Endometrium (tissue), 2 donors: ENCODE results near the gene ALOX5.
"Not testable (repeated sequence)": the region's sequence is repeated elsewhere in the genome, so short reads cannot be mapped to it uniquely, and the experiment has no call there.

ENCODE experiments used
- FAIRE-seq: peaks from 2 replicates; lab custom pipeline; 2012; peaks lifted over from hg19 to GRCh38; lab: Jason Lieb, UNC
- donor health status: control.
- donor health status: control.

The ALOX5 gene

DNA sequence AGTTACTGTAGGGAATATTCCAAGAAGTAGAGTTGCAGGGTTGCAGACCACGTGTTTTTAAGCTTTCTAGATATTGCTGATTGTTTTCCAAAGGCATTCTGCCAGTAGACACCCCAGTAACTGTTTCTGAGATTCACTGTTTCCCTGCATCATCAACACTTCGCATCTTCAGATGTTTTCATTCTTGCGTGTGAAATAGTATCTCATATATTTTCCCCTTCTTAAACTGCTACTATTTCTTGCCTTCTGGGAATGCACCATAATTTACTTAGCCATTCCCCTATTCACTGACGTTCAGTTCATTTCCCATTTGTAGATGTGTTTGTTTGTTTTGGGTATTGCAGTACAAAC, 30.7 kb downstream of the ALOX5 start:
- no peak for FAIRE-seq

DNA sequence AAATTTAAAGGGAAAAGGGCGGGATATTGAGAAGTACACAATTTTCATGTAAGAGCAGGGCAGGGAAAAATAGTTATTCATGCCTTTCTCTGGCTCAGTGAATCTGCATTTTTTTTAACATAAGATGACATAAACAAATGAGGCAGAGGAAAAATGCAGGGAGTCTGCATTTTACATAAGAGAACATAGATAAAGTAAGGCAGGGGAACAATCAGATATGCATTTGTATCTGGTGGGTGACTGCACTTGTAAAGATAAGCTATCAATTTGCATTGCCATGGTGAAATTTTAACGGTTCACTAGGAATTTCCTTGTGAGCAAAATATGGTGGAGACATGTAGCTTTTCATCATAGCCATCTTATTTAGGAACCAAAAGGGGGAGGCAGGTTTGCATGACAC, 33.5 kb downstream of the ALOX5 start:
- FAIRE-seq: no peak

DNA sequence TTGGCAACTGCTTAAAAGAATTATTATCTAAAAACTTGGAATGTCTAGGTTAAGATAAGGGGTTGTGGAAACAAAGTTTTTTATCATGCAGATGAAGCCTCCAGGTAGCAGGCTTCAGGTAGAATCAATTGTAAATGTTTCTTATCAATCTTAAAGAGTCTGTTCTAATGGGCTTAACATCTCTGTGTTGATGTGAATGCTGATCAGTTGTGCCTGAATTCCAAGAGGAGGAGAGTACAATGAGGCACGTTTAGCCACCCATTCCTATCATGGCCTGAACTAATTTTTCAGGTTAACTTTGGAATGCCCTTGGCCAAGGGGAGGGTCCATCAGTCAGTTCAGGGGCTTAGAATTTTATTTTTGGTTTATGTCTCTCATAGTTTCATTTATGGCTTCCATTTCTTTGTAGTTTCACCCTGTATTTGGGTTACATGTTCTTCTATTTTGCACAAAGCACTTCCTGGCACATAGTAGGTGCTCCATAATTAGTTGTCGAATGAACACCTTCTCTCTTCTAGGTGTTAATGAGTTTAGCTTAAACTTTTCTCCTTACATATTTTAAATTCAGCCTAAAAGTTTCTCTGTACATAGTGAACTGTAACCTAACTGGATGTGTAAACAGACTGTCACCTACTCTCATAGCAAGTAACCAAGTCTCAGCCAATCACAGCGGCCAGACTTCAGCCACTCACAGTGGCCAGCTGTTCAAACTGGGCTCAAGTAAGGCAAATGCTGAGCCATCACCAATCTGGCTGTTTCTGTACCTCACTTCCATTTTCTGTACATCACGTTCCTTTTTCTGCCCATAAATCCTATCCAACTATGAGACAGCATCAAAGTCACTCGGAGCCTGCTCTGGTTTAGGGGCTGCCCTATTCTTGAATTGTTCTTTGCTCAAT, 34.7 kb downstream of the ALOX5 start:
- FAIRE-seq: no peak

DNA sequence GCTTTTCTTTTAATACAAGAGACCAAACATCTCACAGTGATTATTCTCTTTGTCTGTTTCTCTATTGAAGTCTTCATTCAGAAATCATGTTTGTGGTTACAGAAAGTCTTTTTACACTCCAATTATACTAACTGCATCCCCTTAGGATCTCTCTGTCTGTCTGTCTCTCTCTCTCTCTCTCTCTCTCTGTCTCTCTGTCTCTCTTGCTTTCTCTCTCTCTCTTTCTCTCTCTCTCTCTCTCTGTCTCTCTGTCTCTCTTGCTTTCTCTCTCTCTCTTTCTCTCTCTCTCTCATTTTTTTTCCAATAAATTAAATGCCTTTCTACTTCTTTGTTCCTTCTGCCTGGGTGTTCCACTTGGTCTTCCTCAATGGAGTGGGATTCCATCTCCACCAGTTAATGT, 35.3 kb downstream of the ALOX5 start:
- FAIRE-seq: not testable (repeated sequence)

DNA sequence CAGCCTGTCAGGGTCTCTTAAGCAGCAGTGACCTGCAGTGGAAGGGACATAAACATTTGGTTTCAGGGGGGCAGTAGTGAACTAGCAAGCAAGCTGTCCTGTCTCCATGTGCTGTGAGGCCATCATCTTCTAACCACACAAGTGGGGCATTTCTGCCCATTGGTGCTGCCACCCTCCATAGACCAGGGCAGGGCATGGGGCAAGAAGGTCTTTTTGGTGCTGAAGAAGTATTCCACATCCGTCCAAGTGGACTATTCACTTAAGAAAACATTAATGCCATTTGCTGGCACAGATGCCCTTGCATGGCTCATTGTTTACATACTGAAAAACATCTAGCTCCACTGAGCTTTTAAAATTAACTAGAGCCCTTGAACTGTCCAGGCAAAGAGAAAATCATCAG, 35.8 kb downstream of the ALOX5 start:
- FAIRE-seq: no peak

DNA sequence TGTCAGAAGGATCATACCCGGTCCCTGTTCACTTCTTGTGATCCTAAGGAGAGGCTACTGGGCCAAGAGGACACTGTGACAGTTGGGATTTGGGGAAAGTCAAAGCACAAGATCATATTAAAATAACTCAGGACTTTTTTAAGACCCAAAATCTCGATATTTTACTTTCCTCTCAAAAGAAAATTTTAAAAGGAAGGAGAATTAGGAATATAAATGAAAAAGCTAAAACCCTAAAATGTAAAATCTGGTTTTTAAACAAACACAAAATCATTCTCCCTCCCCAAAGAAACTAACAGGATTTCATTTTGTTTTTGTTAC, 36.4 kb downstream of the ALOX5 start:
- no peak for FAIRE-seq

DNA sequence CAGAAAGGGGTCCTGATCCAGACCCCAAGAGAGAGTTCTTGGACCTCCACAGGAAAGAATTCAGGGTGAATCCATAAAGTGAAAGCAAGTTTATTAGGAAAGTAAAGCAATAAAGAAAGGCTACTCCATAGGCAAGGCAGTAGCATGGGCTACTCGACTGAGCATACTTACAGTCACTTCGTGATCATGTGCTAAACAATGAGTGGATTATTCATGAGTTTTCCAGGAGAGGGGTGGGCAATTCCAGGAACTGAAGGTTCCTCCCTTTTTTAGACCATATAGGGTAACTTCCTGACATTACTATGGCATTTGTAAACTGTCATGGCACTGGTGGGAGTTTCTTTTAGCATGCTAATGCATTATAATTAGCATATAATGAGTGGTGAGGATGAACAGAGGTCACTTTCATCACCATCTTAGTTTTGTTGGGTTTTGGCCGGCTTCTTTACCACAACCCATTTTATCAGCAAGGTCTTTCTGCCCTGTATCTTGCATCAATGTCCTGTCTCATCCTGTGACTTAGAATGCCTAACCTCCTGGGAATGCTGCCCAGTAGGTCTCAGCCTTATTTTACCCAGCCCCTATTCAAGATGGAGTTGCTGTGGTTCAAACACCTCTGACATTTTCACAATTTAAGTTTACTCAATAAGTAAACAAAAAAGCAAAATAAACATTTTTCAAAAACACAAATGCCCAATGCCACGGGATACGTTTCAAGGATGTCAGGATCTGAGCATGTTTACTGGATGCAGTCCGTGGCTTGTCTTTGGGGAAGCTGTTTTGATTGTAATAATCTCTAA, 37.0 kb downstream of the ALOX5 start:
- FAIRE-seq: no peak

DNA sequence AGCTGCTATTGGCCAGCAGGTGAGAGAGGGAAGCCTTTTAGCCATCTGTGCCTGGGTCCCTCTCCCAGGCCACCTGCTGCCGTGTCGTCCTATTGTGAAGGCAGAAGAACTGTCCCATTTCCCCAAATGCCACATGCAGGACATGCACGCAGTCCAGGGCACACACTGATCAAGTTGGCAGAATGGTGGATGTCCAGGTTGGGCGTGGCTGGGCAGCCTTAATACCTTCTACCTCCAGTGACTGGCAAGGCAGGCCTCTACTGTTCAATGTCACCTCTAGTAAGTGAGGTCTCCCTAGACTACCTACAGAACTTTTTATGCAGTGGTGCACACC, 37.6 kb downstream of the ALOX5 start:
- FAIRE-seq: no peak

DNA sequence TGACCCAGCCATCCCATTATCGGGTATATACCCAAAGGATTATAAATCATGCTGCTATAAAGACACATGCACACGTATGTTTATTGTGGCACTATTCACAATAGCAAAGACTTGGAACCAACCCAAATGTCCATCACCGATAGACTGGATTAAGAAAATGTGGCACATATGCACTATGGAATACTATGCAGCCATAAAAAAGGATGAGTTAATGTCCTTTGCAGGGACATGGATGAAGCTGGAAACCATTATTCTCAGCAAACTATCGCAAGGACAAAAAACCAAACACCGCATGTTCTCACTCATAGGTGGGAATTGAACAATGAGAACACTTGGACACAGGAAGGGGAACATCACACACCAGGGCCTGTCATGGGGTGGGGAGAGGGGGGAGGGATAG, 41.0 kb downstream of the ALOX5 start:
- not testable (repeated sequence) for FAIRE-seq

DNA sequence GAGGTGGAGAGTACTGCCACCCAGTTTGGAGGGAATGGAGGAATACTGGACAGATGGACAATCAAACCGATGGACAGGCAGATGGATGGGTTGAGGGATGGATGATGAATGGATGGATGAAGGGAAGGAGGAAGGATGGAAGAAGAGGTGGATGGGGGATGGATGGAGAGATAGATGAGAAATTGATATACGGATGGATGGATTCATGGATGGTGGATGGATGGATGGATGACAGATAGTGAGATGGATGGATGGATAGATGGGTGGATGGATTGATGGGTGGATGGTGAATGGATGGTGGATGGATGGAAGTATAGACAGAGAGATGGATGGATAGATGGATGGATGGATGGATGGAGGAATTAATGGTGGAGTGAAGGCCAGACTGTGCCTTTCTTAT, 42.6 kb downstream of the ALOX5 start:
- FAIRE-seq: no peak

DNA sequence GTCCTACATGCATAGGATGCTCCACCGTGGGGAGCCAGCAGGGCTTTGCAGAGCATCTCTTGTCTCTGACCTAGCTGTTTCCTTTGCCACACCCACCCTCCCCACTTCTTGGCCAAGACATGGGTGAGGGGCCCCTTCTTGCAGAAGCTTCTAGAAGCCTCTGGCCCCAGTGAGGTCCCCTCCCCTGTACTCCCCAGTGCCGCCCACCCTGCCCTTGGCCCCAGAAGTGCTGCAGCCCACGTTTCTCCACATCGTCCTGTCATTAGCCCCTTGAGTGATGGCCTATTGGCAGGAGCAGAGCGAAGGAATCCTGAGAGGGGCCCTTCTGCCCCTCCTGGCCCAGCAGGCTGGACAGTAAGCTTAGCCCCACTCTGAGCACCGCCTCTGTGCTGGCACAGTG, 43.7 kb downstream of the ALOX5 start:
- FAIRE-seq: no peak

DNA sequence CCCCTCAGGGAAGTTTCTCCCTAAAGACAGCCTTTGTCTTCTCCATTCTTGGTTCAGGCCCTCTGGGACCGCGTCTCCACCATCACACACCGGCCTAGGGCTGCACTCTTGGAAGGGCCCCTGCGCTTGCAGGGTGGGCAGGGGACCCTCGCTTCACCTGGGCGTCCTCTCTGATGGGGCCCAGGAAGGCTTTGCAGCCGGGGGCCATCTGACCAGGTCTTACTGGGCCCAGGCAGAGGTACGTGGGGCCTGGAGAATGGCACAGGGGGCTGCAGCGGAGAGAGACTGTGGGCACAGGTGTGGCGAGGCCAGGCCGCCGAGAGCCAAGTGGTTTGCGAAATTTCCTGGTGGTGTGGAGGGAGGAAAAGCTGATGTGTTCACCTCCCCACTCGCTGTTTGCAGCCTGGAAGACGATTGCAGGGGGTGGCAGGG, 44.4 kb downstream of the ALOX5 start:
- FAIRE-seq: no peak

DNA sequence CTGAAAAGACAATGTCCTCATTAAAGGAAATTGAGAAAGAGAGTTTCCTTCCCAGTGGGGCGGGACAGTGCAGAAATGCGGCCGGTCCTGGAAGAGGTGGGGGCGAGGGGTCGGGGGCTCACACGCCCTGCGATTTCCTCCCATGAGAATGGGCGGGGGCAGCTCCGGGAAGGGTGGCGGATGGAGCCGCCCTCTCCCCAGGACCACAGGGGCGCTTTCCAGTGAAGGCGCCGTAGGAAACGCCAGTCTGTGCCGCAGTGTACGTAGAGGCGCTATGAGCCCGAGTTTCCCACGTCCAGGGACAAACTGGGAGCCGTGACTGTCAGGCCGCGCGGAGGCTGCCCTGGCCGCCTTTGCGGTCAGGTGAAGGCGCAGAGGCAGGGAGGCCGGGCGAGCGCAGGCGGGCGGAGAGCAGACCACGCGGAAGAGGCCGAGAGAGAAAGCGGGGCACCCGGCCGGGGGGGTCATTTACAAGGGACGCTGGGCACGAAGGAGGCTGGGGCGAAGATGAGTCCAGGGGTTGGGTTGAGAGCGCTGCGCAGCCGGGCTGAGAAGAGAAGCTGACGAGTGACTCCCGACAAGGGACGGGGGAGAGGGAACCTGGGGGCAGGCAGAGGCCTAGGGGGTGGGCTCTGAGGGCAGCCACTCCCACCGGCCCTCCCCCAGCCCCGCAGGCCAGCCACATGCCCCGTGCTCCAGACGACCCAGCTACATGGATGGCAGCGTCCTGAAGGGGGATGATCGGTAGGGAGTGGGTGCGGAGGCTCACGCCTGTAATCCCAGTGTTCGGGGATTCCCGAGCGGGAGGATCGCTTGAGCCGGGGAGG, 45.0 kb downstream of the ALOX5 start:
- no peak for FAIRE-seq

DNA sequence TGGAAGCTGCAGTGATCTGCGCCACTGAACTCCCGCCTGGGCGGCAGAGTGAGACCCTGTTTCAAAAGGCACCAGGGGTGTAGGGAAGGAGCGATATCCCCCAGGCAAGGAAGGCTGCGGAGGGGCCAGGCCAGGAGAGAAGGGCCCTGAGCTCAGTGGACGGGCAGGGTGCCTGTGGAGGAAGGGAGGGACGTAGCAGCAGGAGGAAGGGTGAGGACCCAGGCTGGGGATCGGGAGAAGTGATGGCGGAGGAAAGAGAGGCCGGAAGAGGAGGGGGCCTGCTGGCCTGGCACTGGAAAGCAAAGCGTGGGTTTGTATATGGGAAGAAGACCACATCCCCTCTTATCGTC, 45.6 kb downstream of the ALOX5 start:
- no peak for FAIRE-seq

DNA sequence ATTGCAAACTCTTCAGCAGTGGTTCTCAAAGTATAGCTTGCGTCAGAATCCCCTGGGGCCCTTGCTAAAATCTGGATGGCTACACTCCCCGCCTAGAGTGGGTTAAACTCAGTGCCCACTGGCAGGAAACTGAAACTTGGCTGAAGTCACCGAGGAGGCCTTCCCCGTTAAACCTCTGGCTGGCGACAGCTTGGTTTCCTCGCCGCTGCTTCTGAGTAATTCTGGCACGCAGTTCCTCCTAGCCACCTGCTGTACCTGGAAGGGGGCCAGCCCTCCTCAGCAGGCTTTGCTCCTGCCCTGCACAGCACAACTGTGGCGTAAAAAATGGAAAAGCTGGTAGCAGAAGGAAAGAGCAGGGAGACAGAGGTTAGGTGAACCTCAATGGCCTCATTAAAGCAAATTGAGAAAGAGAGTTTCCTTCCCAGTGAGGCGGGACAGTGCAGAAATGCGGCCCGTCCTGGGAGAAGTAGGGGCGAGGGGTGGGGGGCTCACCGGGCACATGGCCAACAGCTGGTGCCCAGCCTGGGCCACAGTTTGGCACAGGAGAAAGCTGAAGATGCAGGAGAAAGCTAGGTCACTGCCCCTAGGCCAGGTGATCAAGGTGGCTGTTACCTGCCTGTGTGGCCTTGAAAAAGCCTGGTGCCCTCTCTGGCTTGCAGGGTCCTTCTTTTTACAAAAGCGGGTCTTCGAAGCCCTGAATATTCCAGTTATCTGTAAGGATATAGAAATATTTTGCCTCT, 46.6 kb downstream of the ALOX5 start:
- no peak for FAIRE-seq

DNA sequence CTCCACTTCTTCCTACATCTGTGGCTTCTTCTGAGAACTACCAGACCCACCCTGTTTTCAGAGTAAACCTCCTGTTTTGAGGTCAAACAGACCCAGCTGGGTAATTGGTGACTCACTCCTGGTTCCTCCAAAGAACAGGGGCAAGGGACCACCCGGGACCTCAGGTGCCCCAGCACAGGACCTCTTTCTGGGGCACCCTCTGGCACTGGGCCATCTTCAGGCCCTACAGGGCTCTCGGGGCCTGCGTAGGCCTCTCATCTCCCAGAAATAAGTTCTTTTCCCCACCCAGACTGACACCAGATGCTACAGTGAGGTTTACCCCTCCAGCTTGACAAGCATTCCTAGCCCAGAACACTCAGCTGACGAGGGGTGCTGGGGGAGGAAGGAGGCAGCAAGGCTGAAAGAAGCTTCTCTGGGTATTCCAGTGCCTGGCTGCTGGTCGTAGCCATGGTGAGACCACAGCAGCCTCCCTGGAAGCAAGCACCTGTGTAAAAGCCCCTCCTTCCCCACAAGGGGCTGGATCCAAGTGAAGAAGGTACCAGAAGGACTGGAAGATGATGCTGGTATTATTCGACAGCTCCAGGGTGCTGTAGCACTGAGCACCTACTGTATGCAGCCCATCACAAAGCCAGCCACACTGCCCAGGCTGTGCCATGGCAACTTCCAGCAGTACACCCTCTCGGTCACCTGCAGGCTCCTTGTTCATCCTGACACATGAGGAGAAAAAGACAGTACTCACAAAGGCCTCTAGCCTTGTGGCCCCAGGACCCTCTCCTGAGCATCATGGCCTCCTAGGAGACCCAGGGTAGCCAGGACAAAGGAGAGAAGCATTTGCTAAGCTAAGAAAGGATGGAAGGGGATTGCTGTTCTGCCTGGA, 47.4 kb downstream of the ALOX5 start:
- no peak for FAIRE-seq

DNA sequence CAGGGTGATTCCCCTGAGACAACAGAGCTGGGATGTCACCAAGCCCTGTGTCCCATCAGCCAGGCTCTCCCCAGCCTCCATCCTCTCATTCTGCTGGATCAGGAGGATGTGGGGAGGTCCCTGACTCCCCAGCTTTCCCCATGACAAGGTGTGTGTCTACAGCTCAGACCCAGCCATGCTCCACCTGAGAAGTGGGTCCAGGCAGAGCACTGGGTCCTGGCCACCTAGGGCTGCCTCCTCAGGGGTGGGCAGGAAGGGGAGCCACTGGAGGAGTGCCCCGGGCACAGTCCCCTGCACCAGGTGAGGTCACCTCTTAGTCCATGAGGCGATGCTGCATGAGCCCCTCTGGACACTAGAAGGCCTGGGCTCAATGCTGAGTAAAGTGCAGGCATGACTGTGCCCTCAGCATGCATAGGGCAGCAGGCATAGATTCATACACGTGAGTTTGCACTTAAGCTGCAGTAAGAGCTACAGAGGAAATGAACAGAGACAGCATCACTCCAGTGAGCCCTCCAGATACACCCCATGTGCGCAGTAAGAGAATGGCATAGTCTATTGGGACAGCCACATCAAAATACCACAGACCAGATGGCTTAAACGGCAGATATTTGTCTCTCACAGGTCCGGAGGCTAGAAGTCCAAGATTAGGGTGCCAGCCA, 48.3 kb downstream of the ALOX5 start:
- no peak for FAIRE-seq

DNA sequence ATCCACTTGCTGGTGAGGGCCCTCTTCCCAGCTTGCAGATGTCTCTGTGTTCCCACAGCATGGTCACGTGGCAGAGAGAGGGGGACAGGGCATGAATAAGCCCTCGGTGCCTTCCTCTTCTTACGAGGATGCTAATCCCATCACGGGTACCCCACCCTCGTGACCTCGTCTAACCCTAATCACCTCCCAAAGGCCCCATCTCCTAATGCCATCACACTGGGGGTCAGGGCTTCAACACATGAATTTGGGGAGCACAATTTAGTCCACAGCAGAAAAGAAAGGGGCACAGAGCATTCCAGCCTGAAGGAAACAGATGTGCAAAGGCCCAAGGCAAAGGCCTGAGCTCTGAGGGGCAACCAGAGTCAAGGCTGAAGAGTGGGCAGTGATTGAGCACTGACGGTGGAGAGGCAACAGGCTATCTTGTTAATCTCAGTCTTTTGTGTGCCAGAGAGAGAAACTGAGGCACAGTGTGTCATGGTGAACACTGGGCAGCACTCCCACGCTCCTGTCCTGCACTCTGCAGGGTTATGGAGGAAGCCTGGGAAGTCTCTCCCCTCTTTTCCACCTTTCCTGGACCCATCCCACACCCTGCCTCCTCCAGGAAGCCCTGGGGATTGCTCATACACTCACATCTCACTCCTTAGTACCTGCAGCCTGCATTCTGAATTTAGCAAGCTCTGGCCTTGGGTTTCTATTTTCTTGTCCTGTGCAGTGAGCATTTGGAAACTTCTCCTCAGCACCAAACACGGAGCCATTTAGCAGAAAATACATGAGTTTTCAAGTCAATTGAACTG, 49.0 kb downstream of the ALOX5 start:
- FAIRE-seq: no peak

DNA sequence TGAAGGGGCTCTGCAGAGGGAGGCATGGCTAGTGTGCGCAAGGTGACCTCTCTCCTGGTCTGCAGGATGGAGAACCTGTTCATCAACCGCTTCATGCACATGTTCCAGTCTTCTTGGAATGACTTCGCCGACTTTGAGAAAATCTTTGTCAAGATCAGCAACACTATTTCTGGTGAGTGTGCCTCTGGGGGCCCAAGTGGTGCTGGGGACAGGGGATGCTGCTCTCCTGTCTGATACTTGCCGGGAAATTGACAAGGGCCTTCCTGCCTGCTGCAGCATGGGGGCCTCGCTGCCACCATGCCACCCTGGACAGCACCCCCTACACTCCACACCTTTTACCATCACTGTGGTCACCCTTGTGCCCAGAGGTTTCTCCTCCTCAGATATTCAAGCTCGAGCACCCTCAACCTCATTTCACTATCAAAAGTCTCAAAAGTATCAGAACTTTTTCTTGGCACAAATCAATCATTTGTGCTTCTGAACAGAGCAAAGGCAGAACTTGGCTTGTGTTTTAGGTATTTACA, 50.0 kb downstream of the ALOX5 start:
- no peak for FAIRE-seq
